ENCODE results near the gene FHL2. TPM values are rescaled to one million over a fixed set of nuclear protein-coding genes. Genes with fewer than 3 reads are reported as not detected.

Gene FHL2
- polyA plus RNA-seq: 25.2 TPM in 1 of 2 replicates, not detected in the other

GRCh38 chr2:105398336-105399206 lies at the start of gene FHL2:
TSS of gene FHL2 (minus strand) at chr2:105399051. CDS start at chr2:105386516, 12,535 bp downstream.

GRCh38 chr2:105337122-105338019 lies 61.5 kb downstream of the FHL2 start, which contains the start of gene C2orf49:
TSS of gene C2orf49 (plus strand) at chr2:105337540. CDS start at chr2:105337588, 48 bp downstream.

GRCh38 chr2:105329561-105330495 lies 69.0 kb downstream of the FHL2 start, which contains the start of gene TGFBRAP1:
TSS of gene TGFBRAP1 (minus strand) at chr2:105329735. CDS start at chr2:105308301, 21,434 bp downstream.

Other genes with a start within 250 kb of the FHL2 start
- not detected in 2 replicates for gene GPR45, start 157.3 kb downstream of the FHL2 start, polyA plus RNA-seq
- gene TGFBRAP1, start 69.3 kb downstream of the FHL2 start, polyA plus RNA-seq: 2.3 and 3.5 TPM in 2 replicates
- 38.0 and 43.4 TPM in 2 replicates for gene C2orf49, start 61.5 kb downstream of the FHL2 start, polyA plus RNA-seq